ENCODE measurements around the gene ZFAND6.

ZFAND6 gene

GRCh38 chr15:80058044-80058443, 1.4 kb upstream of the ZFAND6 start:
- no peak for FAIRE-seq
- no peak for TF ChIP-seq POLR2AphosphoS5 (IDR thresholded peaks at IDR 0.05; ENCODE audit: low read depth, low read length)
- no peak for TF ChIP-seq TAF1 (IDR thresholded peaks at IDR 0.05; ENCODE audit: borderline replicate concordance, low read depth, low read length)
- no peak for TF ChIP-seq POLR2A (IDR thresholded peaks at IDR 0.05; ENCODE audit: low read depth, low read length)
- no peak for DNase-seq (ENCODE audit: insufficient read length)

- no peak for FAIRE-seq
- peak; percentile 66 for DNase-seq (ENCODE audit: insufficient read length)
- TF ChIP-seq TAF1 (IDR thresholded peaks at IDR 0.05; ENCODE audit: borderline replicate concordance, low read depth, low read length) (0 out of 2 replicates have a peak, but pooled peaks have one; percentile 8), POLR2A (IDR thresholded peaks at IDR 0.05; ENCODE audit: low read depth, low read length) (no peak), POLR2AphosphoS5 (IDR thresholded peaks at IDR 0.05; ENCODE audit: low read depth, low read length) (no peak; the same call in 1 of the 2 replicates)
Measured at GRCh38 chr15:80059786-80060355, 395 bp downstream of the ZFAND6 start.

GRCh38 chr15:80060356-80061006, 1.0 kb downstream of the ZFAND6 start:
- TF ChIP-seq POLR2A (IDR thresholded peaks at IDR 0.05; ENCODE audit: low read depth, low read length) (no peak), TAF1 (IDR thresholded peaks at IDR 0.05; ENCODE audit: borderline replicate concordance, low read depth, low read length) (no peak), POLR2AphosphoS5 (IDR thresholded peaks at IDR 0.05; ENCODE audit: low read depth, low read length) (no peak)
- DNase-seq (ENCODE audit: insufficient read length) = no peak
- FAIRE-seq = no peak

GRCh38 chr15:80061582-80061981, 2.1 kb downstream of the ZFAND6 start:
- DNase-seq (ENCODE audit: insufficient read length) (no peak), FAIRE-seq (no peak)
- TF ChIP-seq POLR2A (IDR thresholded peaks at IDR 0.05; ENCODE audit: low read depth, low read length) (no peak), POLR2AphosphoS5 (IDR thresholded peaks at IDR 0.05; ENCODE audit: low read depth, low read length) (no peak), TAF1 (IDR thresholded peaks at IDR 0.05; ENCODE audit: borderline replicate concordance, low read depth, low read length) (no peak)

GRCh38 chr15:80066912-80067311, 7.4 kb downstream of the ZFAND6 start:
- no peak for TF ChIP-seq TAF1 (IDR thresholded peaks at IDR 0.05; ENCODE audit: borderline replicate concordance, low read depth, low read length)
- no peak for TF ChIP-seq POLR2A (IDR thresholded peaks at IDR 0.05; ENCODE audit: low read depth, low read length)
- DNase-seq (ENCODE audit: insufficient read length) (no peak), FAIRE-seq (no peak)

- no peak for DNase-seq (ENCODE audit: insufficient read length)
- peak; percentile 60 for FAIRE-seq
- no peak for TF ChIP-seq POLR2A (IDR thresholded peaks at IDR 0.05; ENCODE audit: low read depth, low read length)
- TF ChIP-seq TAF1 (IDR thresholded peaks at IDR 0.05; ENCODE audit: borderline replicate concordance, low read depth, low read length) = no peak
- TF ChIP-seq POLR2AphosphoS5 (IDR thresholded peaks at IDR 0.05; ENCODE audit: low read depth, low read length) = no peak
Measured at GRCh38 chr15:80068578-80068977, 9.1 kb downstream of the ZFAND6 start.

GRCh38 chr15:80070840-80071239, 11.4 kb downstream of the ZFAND6 start:
- DNase-seq (ENCODE audit: insufficient read length) (no peak), FAIRE-seq (no peak)
- TF ChIP-seq POLR2A (IDR thresholded peaks at IDR 0.05; ENCODE audit: low read depth, low read length) (no peak), POLR2AphosphoS5 (IDR thresholded peaks at IDR 0.05; ENCODE audit: low read depth, low read length) (no peak), TAF1 (IDR thresholded peaks at IDR 0.05; ENCODE audit: borderline replicate concordance, low read depth, low read length) (no peak)

- TF ChIP-seq TAF1 (IDR thresholded peaks at IDR 0.05; ENCODE audit: borderline replicate concordance, low read depth, low read length) = no peak
- TF ChIP-seq POLR2A (IDR thresholded peaks at IDR 0.05; ENCODE audit: low read depth, low read length) = no peak
- TF ChIP-seq POLR2AphosphoS5 (IDR thresholded peaks at IDR 0.05; ENCODE audit: low read depth, low read length) = no peak
- no peak for DNase-seq (ENCODE audit: insufficient read length)
- FAIRE-seq = no peak
Measured at GRCh38 chr15:80071652-80072051, 12.2 kb downstream of the ZFAND6 start.

- no peak for DNase-seq (ENCODE audit: insufficient read length)
- TF ChIP-seq POLR2AphosphoS5 (IDR thresholded peaks at IDR 0.05; ENCODE audit: low read depth, low read length) (no peak), TAF1 (IDR thresholded peaks at IDR 0.05; ENCODE audit: borderline replicate concordance, low read depth, low read length) (no peak), POLR2A (IDR thresholded peaks at IDR 0.05; ENCODE audit: low read depth, low read length) (no peak)
- no peak for FAIRE-seq
Measured at GRCh38 chr15:80072285-80072994, 13.0 kb downstream of the ZFAND6 start.

GRCh38 chr15:80073197-80073596, 13.7 kb downstream of the ZFAND6 start:
- no peak for FAIRE-seq
- TF ChIP-seq POLR2AphosphoS5 (IDR thresholded peaks at IDR 0.05; ENCODE audit: low read depth, low read length) (no peak), POLR2A (IDR thresholded peaks at IDR 0.05; ENCODE audit: low read depth, low read length) (no peak), TAF1 (IDR thresholded peaks at IDR 0.05; ENCODE audit: borderline replicate concordance, low read depth, low read length) (no peak)
- DNase-seq (ENCODE audit: insufficient read length) = no peak

- TF ChIP-seq POLR2AphosphoS5 (IDR thresholded peaks at IDR 0.05; ENCODE audit: low read depth, low read length) (no peak), POLR2A (IDR thresholded peaks at IDR 0.05; ENCODE audit: low read depth, low read length) (no peak), TAF1 (IDR thresholded peaks at IDR 0.05; ENCODE audit: borderline replicate concordance, low read depth, low read length) (no peak)
- no peak for DNase-seq (ENCODE audit: insufficient read length)
- no peak for FAIRE-seq
Measured at GRCh38 chr15:80076321-80077318, 17.1 kb downstream of the ZFAND6 start.

Measured in GM12892 (cell line).